ENCODE data around the gene PEF1.

The PEF1 gene

GRCh38 chr1:31627930-31628559 is 16.6 kb downstream of the PEF1 start:
- DNase-seq (ENCODE audit: low spot score) = no peak

GRCh38 chr1:31627301-31627929 is 17.3 kb downstream of the PEF1 start:
- no peak for DNase-seq (ENCODE audit: low spot score)

GRCh38 chr1:31626223-31627207 is 18.2 kb downstream of the PEF1 start:
- DNase-seq (ENCODE audit: low spot score) = no peak

GRCh38 chr1:31625561-31626222 is 19.0 kb downstream of the PEF1 start:
- DNase-seq (ENCODE audit: low spot score) = no peak

GRCh38 chr1:31624731-31625514 is 19.8 kb downstream of the PEF1 start:
- DNase-seq (ENCODE audit: low spot score) = no peak

- no peak for DNase-seq (ENCODE audit: low spot score)
Measured at GRCh38 chr1:31624309-31624708, 20.4 kb downstream of the PEF1 start.

GRCh38 chr1:31623365-31623764 is 21.3 kb downstream of the PEF1 start:
- DNase-seq (ENCODE audit: low spot score) = no peak

- DNase-seq (ENCODE audit: low spot score) = no peak
Measured at GRCh38 chr1:31621847-31622730, 22.6 kb downstream of the PEF1 start.

- no peak for DNase-seq (ENCODE audit: low spot score)
Measured at GRCh38 chr1:31621498-31621820, 23.2 kb downstream of the PEF1 start.

- DNase-seq (ENCODE audit: low spot score) = no peak
Measured at GRCh38 chr1:31620631-31621497, 23.8 kb downstream of the PEF1 start.

GRCh38 chr1:31618916-31619846 is 25.5 kb downstream of the PEF1 start:
- no peak for DNase-seq (ENCODE audit: low spot score)

- peak; percentile 73 for DNase-seq (ENCODE audit: low spot score)
Measured at GRCh38 chr1:31617916-31618746, 26.5 kb downstream of the PEF1 start.

GRCh38 chr1:31617218-31617915 is 27.3 kb downstream of the PEF1 start, which contains the start of gene HCRTR1:
HCRTR1 (plus strand) TSS chr1:31617689; CDS start chr1:31619193, 1,504 bp downstream.
- no peak for DNase-seq (ENCODE audit: low spot score)

GRCh38 chr1:31615939-31616338 is 28.7 kb downstream of the PEF1 start:
- DNase-seq (ENCODE audit: low spot score) = no peak

- no peak for DNase-seq (ENCODE audit: low spot score)
Measured at GRCh38 chr1:31615414-31615813, 29.3 kb downstream of the PEF1 start.

- no peak for DNase-seq (ENCODE audit: low spot score)
Measured at GRCh38 chr1:31614414-31615005, 30.2 kb downstream of the PEF1 start.

Data from HuH-7.5 (cell line).